ENCODE data around the gene DPAGT1.
"Not testable (repeated sequence)": the region's sequence is repeated elsewhere in the genome, so short reads cannot be mapped to it uniquely, and the experiment has no call there.

- not testable (repeated sequence) for TF ChIP-seq CTCF (IDR thresholded peaks at IDR 0.05); AR (CRISPR knock-in tag; IDR thresholded peaks at IDR 0.05); CREM (CRISPR knock-in tag; IDR thresholded peaks at IDR 0.05); ZNF317 (CRISPR knock-in tag; IDR thresholded peaks at IDR 0.05; ENCODE audit: borderline replicate concordance, low read depth); ARID4B (CRISPR knock-in tag; IDR thresholded peaks at IDR 0.05; ENCODE audit: borderline replicate concordance); HMGXB4 (CRISPR knock-in tag; IDR thresholded peaks at IDR 0.05); USF2 (CRISPR knock-in tag; IDR thresholded peaks at IDR 0.05); SMAD3 (CRISPR knock-in tag; IDR thresholded peaks at IDR 0.05; ENCODE audit: borderline replicate concordance)
Observed at GRCh38 chr11:119059128-119059527, 42.5 kb downstream of the DPAGT1 start.

Measured in WTC11 (cell line).